Measurements from ENCODE around the gene ARHGEF16.

GRCh38 chr1:3443807-3444206, 10.7 kb upstream of the ARHGEF16 start:
- TF ChIP-seq FOXM1 (IDR thresholded peaks at IDR 0.05; ENCODE audit: low read depth): no peak
- TF ChIP-seq RCOR1 (IDR thresholded peaks at IDR 0.05; ENCODE audit: low read length): no peak
- TF ChIP-seq YY1 (IDR thresholded peaks at IDR 0.05; ENCODE audit: low read depth): no peak
- TF ChIP-seq GATA2 (CRISPR knock-in tag; IDR thresholded peaks at IDR 0.05): no peak
- TF ChIP-seq, protein P1, sequence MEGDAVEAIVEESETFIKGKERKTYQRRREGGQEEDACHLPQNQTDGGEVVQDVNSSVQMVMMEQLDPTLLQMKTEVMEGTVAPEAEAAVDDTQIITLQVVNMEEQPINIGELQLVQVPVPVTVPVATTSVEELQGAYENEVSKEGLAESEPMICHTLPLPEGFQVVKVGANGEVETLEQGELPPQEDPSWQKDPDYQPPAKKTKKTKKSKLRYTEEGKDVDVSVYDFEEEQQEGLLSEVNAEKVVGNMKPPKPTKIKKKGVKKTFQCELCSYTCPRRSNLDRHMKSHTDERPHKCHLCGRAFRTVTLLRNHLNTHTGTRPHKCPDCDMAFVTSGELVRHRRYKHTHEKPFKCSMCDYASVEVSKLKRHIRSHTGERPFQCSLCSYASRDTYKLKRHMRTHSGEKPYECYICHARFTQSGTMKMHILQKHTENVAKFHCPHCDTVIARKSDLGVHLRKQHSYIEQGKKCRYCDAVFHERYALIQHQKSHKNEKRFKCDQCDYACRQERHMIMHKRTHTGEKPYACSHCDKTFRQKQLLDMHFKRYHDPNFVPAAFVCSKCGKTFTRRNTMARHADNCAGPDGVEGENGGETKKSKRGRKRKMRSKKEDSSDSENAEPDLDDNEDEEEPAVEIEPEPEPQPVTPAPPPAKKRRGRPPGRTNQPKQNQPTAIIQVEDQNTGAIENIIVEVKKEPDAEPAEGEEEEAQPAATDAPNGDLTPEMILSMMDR (IDR thresholded peaks at IDR 0.05): no peak
- TF ChIP-seq TEAD4 (IDR thresholded peaks at IDR 0.05; ENCODE audit: borderline replicate concordance, insufficient read depth): no peak
- TF ChIP-seq SIN3A (IDR thresholded peaks at IDR 0.05; ENCODE audit: borderline replicate concordance, low read depth, low read length): no peak
- TF ChIP-seq, protein P2, sequence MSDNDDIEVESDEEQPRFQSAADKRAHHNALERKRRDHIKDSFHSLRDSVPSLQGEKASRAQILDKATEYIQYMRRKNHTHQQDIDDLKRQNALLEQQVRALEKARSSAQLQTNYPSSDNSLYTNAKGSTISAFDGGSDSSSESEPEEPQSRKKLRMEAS (IDR thresholded peaks at IDR 0.05; ENCODE audit: low read depth): no peak
- no peak for TF ChIP-seq USF1 (IDR thresholded peaks at IDR 0.05; ENCODE audit: borderline replicate concordance, low read depth)
- TF ChIP-seq RFX5 (IDR thresholded peaks at IDR 0.05; ENCODE audit: low read length): no peak

Data from SK-N-SH (cell line).